Fibroblast of pulmonary artery (primary cell): ENCODE results near the gene CTBP2.

Experiments
- DNase-seq: peaks from one replicate; pipeline ENCODE4 v3.0.0-alpha.2; 2010; ENCODE audit warnings: low read depth
- H3K4me3 ChIP-seq: replicated peaks from 2 replicates; pipeline ENCODE4 v1.5.1; 2011; ENCODE audit warnings: low read depth, mild to moderate bottlenecking, control low read depth, low read length, moderate library complexity
- TF ChIP-seq, protein P1 (sequence below): IDR thresholded peaks from 2 replicates; pipeline ENCODE4 v1.5.1; 2011; ENCODE audit warnings: mild to moderate bottlenecking, control low read depth, low read length, inconsistent platforms; ENCODE audit errors: missing control alignments

The CTBP2 gene

DNA sequence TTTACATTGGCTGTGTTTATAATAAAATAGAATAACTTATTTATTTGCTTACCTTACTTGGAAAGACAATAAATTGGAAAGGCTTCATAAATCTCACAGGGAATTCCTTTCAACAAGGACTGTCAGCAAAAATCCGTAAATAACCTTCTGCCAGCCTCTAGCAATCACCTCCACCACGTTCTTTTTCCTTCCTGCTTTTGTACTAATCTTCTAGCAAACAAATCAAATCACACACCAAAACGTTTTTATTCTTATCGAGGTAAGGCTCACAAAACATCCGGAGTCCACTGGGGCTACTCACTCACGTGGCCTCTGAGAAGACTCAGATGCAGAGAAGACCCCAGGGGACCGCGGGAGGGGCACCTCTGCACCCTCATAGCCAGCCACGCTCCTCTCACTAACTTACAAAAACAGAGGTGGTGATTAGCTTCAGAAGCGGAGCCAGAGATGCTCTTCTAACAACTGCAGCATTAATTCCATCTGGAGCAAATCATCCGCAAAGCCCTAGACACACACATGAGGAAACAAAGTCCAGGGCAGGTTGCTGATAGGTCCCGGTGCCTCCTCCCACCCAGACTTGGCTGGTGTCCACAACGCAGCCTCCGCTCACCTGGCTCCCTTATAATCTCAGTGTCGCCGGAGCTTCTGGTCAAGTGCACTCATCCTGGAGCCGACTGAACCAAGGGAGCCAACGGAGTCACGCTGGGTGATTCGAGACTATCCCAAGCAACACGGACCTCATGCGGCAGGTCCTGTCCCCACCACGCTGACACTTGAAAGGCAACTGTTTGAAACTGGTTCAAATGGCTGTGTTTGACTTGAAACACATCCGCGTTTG lies 22.5 kb downstream of the CTBP2 start:
- no peak for DNase-seq
- H3K4me3 ChIP-seq = no peak overlapping the region
- TF ChIP-seq, protein P1, sequence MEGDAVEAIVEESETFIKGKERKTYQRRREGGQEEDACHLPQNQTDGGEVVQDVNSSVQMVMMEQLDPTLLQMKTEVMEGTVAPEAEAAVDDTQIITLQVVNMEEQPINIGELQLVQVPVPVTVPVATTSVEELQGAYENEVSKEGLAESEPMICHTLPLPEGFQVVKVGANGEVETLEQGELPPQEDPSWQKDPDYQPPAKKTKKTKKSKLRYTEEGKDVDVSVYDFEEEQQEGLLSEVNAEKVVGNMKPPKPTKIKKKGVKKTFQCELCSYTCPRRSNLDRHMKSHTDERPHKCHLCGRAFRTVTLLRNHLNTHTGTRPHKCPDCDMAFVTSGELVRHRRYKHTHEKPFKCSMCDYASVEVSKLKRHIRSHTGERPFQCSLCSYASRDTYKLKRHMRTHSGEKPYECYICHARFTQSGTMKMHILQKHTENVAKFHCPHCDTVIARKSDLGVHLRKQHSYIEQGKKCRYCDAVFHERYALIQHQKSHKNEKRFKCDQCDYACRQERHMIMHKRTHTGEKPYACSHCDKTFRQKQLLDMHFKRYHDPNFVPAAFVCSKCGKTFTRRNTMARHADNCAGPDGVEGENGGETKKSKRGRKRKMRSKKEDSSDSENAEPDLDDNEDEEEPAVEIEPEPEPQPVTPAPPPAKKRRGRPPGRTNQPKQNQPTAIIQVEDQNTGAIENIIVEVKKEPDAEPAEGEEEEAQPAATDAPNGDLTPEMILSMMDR = no peak

DNA sequence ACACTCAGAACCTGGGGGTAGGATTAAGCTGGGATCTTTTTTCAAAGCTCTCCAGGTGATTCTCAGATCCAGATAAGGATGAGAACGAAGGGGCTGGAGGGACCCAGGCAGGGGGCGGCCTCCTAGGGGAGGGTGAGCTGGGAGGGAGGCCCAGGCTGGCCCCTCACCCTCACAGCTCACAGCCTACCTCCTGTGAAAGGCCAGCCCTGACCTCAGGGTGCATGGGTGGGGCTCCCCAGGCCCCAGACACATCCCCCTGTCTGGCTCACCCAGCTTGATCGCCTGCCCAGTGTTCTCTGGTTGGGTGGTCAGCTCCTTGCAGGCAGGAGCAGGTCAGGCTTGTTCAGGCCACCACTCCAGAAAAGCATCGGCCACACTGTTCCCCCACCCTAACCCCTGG lies 24.3 kb downstream of the CTBP2 start:
- DNase-seq = no peak
- TF ChIP-seq, protein P1 = no peak
- no peak overlapping the region for H3K4me3 ChIP-seq

DNA sequence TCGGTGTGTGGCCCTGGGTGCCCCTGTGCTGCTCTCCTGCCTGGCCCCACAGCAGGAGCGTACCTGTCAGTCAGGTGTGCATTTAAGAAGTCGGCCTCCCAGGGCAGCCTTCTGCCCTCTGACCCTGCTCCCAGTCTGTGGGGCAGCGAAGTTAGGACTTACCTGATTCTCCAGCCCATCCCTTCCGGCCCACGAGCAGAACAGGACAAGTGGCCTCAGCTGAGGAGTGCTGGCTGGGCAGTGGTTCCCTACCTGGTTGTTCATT lies 24.7 kb downstream of the CTBP2 start:
- TF ChIP-seq, protein P1 = no peak
- no peak overlapping the region for H3K4me3 ChIP-seq
- DNase-seq = no peak

DNA sequence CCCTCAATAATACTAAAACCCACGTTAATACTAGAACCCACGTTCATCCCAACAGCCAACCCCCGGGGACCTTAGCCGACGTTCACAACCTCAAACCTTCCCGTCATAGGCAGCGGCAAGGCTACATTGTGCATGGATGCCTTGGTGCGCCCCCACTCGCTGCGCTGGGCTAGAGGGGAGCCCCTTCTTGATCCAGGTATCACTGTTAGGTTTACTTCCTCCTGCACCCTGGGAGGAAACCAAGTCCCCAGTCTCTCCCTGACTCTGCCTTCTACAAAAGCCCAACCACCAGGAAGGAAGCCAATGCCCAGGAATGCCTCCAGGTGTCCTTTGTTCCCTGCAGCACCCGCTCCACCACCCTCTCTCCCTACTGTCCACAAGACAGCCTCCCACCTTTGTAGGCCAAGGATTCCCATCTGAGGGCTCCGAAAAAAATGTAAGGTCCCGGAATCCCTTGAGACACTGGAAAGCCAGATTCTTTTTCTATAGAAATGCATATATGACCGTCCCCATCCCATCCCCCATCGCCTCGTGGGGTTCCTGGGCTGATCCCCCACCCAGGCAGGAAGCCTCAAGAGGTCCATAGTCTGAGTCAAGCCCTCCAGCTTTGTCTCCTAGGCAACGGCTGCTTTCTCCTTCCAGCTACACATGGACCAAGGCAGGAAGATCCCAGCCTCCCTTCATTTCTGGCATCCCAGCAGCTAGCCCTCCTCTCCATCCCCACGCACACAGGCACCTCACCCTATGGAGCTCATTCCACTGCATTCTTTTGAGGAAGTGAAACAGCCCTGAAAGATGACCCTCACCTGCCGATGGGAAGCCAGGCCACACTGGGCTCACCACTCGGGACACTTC lies 25.2 kb downstream of the CTBP2 start:
- TF ChIP-seq, protein P1 = no peak
- no peak for DNase-seq
- no peak overlapping the region for H3K4me3 ChIP-seq

DNA sequence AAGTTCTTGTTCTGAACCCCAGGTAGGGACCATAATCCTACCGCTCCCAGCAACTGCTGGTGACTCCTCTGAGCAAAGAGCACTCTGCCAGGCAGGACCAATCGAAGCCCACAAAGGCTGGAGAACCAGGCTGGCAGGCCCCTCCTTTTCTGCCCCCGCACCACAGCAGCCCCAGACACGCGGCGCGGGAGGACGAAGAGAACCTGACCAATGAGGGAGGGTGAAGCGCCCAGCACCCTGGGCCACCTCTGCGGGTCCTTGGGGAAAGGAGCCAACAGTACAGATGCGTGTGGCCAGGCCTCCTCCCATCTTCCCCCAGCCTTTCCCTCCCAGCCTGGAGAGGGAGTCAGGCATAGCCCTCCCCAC lies 25.9 kb downstream of the CTBP2 start:
- no peak overlapping the region for H3K4me3 ChIP-seq
- no peak for DNase-seq
- TF ChIP-seq, protein P1 = no peak

DNA sequence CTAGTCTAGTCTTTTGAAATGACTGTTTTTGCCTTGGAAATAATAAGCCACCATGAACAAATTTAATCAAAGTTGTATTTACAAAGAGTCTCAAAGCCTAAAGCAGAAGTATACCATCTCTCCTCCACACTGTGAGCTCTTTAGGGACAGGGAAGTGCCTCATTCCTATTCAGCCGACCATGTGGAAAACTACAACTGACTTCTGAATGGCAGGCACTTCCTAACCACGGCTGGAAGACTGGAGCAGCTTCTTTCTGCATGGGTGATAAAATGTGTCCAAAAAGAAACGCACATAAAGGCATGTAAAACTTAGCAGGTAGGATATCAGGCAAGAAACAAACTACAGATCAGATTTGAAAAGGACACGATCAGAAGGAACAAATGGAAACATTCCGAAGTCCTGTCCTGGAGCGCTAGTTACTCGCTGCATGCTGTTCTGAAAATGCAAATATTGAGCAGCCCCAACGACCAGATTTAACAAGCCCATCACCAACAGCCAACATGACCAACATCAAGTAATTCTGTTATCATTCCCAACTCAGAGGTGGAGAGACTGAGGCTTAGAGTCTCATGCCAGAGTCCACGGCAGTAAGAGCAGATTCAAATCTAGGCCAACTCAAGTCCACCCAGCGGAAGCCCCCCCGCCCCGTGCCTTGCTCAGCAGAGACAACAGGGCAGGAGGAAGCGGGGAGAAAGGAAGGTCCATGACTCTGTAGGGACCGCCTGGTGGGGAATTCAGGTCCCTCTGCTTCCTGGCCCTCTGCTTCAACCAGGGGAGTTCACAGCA lies 26.5 kb downstream of the CTBP2 start:
- no peak overlapping the region for H3K4me3 ChIP-seq
- DNase-seq = no peak

More for the DNA sequence above, 26.5 kb downstream of the CTBP2 start:
- TF ChIP-seq, protein P1 = no peak
